CD8-positive, alpha-beta memory T cell (primary cell): Measurements from ENCODE around the gene RRP9. TPM values are rescaled to one million over a fixed set of nuclear protein-coding genes. Genes with fewer than 3 reads are reported as not detected.
A peak's percentile ranks its signal among the peaks of the same experiment; 100 is the strongest.

Experiments
- CTCF ChIA-PET: fragments of 350-600 bp; sonication (Branson Sonifier 250); formaldehyde crosslinking; loops from one replicate; lab custom pipeline; 2021; ENCODE audit warnings: antibody characterized with exemption; lab: Charles Lee
- POLR2A ChIA-PET: fragments of 350-600 bp; sonication (Branson Sonifier 250); formaldehyde crosslinking; loops from one replicate; lab custom pipeline; 2021; ENCODE audit warnings: antibody characterized with exemption; lab: Charles Lee
- DNase-seq, 5 donors: peaks; one replicate each; pipeline versions ENCODE4 v3.0.0 to v3.0.0-alpha.2; 2020 to 2022; ENCODE audit warnings: mixed read lengths in 1 of 5
- H3K27ac ChIP-seq: one replicate; pipeline ENCODE4 v1.7.0; 2013; ENCODE audit warnings: low read depth, mild to moderate bottlenecking, low read length, moderate library complexity
- H3K27me3 ChIP-seq: 2 replicates; pipeline ENCODE4 v1.7.0; 2013; ENCODE audit warnings: low read length, mild to moderate bottlenecking; ENCODE audit not compliant: insufficient read depth, poor library complexity, severe bottlenecking
- H3K36me3 ChIP-seq: 2 replicates; pipeline ENCODE4 v1.7.0; 2013; ENCODE audit warnings: mild to moderate bottlenecking, low read length, moderate library complexity; ENCODE audit not compliant: insufficient read depth
- H3K4me1 ChIP-seq: 2 replicates; pipeline ENCODE4 v1.7.0; 2013; ENCODE audit warnings: mild to moderate bottlenecking, low read length, moderate library complexity; ENCODE audit not compliant: insufficient read depth
- H3K4me3 ChIP-seq: 2 replicates; pipeline ENCODE4 v1.7.0; 2013; ENCODE audit warnings: mild to moderate bottlenecking, low read length
- H3K9me3 ChIP-seq: 2 replicates; pipeline ENCODE4 v1.7.0; 2013; ENCODE audit warnings: mild to moderate bottlenecking, low read length
- H3K27ac Mint-ChIP-seq, 8 donors: one replicate each; pipeline ENCODE4 v1.8.0; 2020 to 2021; ENCODE audit warnings: mixed read lengths in 8 of 8, mild to moderate bottlenecking in 6 of 8, inconsistent platforms in 3 of 8, moderate library complexity in 3 of 8
- H3K27me3 Mint-ChIP-seq, 2 donors: one replicate each; pipeline ENCODE4 v1.8.0; 2020 to 2021; ENCODE audit warnings: mixed read lengths in 2 of 2, mild to moderate bottlenecking in 1 of 2, moderate library complexity in 1 of 2
- H3K36me3 Mint-ChIP-seq, 3 donors: one replicate each; pipeline ENCODE4 v1.8.0; 2020 to 2021; ENCODE audit warnings: mixed read lengths in 3 of 3, inconsistent platforms in 1 of 3, mild to moderate bottlenecking in 1 of 3
- H3K4me1 Mint-ChIP-seq, 3 donors: one replicate each; pipeline ENCODE4 v1.8.0; 2020 to 2021; ENCODE audit warnings: mixed read lengths in 3 of 3, inconsistent platforms in 1 of 3, mild to moderate bottlenecking in 1 of 3
- H3K4me3 Mint-ChIP-seq, 7 donors: one replicate each; pipeline ENCODE4 v1.8.0; 2020 to 2021; ENCODE audit warnings: mixed read lengths in 7 of 7, mild to moderate bottlenecking in 6 of 7, moderate library complexity in 4 of 7, inconsistent platforms in 2 of 7
- H3K9me3 Mint-ChIP-seq, 5 donors: one replicate each; pipeline ENCODE4 v1.8.0; 2020 to 2022; ENCODE audit warnings: mixed read lengths in 5 of 5, mild to moderate bottlenecking in 3 of 5, moderate library complexity in 2 of 5, inconsistent platforms in 1 of 5
- polyA plus RNA-seq: library from polyadenylated mRNA; unstranded; fragments of 300-500 nt; fragmentation: Illumina TruSeq; gene quantifications from one replicate; pipeline ENCODE4 v1.2.3, GENCODE V29; 2021
- total RNA-seq, 2 experiments: library from RNA; stranded (reverse); gene quantifications; one replicate each; pipeline ENCODE4 v1.2.3, GENCODE V29; 2021

Gene RRP9
- total and polyA plus RNA-seq, 3 experiments from 2014 or later: 25.3 to 87.0 (median 82.7) TPM

GRCh38 chr3:51977446-51978142 is 35.9 kb upstream of the RRP9 start:
- H3K27ac ChIP-seq: no peak overlapping the region
- ChIA-PET CTCF (no interaction called here), POLR2A (no interaction called here)
- no peak overlapping the region for H3K4me3 ChIP-seq
- H3K36me3 ChIP-seq: no peaks in the 10 kb centered on the region
- no peaks in the 10 kb centered on the region for H3K9me3 ChIP-seq
- Mint-ChIP-seq H3K27me3 (no peaks in the 10 kb centered on the region), H3K9me3 (no peaks in the 10 kb centered on the region), H3K36me3 (peaks cover 0 to 13% (median under 1%) of the 10 kb centered on the region in 3 donors), H3K4me1 (peaks cover 39 to 50% (median 48%) of the 10 kb centered on the region in 3 donors), H3K27ac (peak overlapping the region in 7 of 8 donors; percentile 51 to 91 (median 86)), H3K4me3 (peak overlapping the region; percentile 15 to 95 (median 66))
- H3K27me3 ChIP-seq: no peaks in the 10 kb centered on the region
- peaks cover 43% of the 10 kb centered on the region for H3K4me1 ChIP-seq
- peak; percentile 29 to 67 (median 41) for DNase-seq

GRCh38 chr3:51975852-51976549 is 34.3 kb upstream of the RRP9 start:
- Mint-ChIP-seq H3K36me3 (peaks cover 0 to 14% (median 0%) of the 10 kb centered on the region in 3 donors), H3K27me3 (no peaks in the 10 kb centered on the region), H3K4me1 (peaks cover 28 to 47% (median 44%) of the 10 kb centered on the region in 3 donors), H3K4me3 (peak overlapping the region; percentile 83 to 95 (median 91)), H3K9me3 (no peaks in the 10 kb centered on the region), H3K27ac (peak overlapping the region; percentile 70 to 94 (median 92))
- ChIA-PET POLR2A (interaction anchor here (1.3 kb wide), 1 partner anchor 34 kb away, joined by 6 read pairs; the partner anchor contains the start of genes PARP3 and RRP9), CTCF (interaction anchor here (1.4 to 4.3 kb wide), 2 partner anchors 7 to 11 kb away, joined by 4 to 43 read pairs; partner anchors contain the start of gene ACY1)
- DNase-seq: peak in 4 of 5 donors; percentile 18 to 63 (median 28)
- no peaks in the 10 kb centered on the region for H3K36me3 ChIP-seq
- H3K4me1 ChIP-seq: peaks cover 32% of the 10 kb centered on the region
- H3K27ac ChIP-seq: peak overlapping the region; percentile 83
- no peaks in the 10 kb centered on the region for H3K9me3 ChIP-seq
- H3K4me3 ChIP-seq: peak overlapping the region; percentile 97
- no peaks in the 10 kb centered on the region for H3K27me3 ChIP-seq

- no peaks in the 10 kb centered on the region for H3K27me3 Mint-ChIP-seq
- Histone ChIP-seq H3K9me3 (no peaks in the 10 kb centered on the region), H3K4me1 (peaks cover 32% of the 10 kb centered on the region), H3K36me3 (no peaks in the 10 kb centered on the region), H3K27me3 (no peaks in the 10 kb centered on the region), H3K4me3 (peak within 1 kb of the TSS; percentile 97), H3K27ac (peak within 1 kb of the TSS; percentile 83)
- peak within 1 kb of the TSS; percentile 87 to 98 (median 94) for H3K27ac Mint-ChIP-seq
- peaks cover 25 to 50% (median 46%) of the 10 kb centered on the region in 3 donors for H3K4me1 Mint-ChIP-seq
- CTCF ChIA-PET: interaction anchor here (0.8 to 6.2 kb wide), 7 partner anchors 8 to 31 kb away, joined by 3 to 65 read pairs (median 13); partner anchors contain the start of genes ACY1, GPR62, PARP3 and RRP9
- POLR2A ChIA-PET: interaction anchor here (0.6 to 2.3 kb wide), 4 partner anchors 8 to 182 kb away, joined by 3 to 14 read pairs (median 4); partner anchors contain the start of genes ACY1, PARP3 and RRP9
- no peaks in the 10 kb centered on the region for H3K9me3 Mint-ChIP-seq
- peaks cover 0 to 16% (median 0%) of the 10 kb centered on the region in 3 donors for H3K36me3 Mint-ChIP-seq
- peak within 1 kb of the TSS; percentile 89 to 99 (median 95) for H3K4me3 Mint-ChIP-seq
- DNase-seq: peak; percentile 67 to 84 (median 78)
Observed at GRCh38 chr3:51974963-51975851, 33.5 kb upstream of the RRP9 start, which contains the start of gene ABHD14A. ABHD14A (plus strand) TSS chr3:51975064; CDS start chr3:51975136, 72 bp downstream.

GRCh38 chr3:51974277-51974962 is 32.7 kb upstream of the RRP9 start:
- no peaks in the 10 kb centered on the region for H3K36me3 ChIP-seq
- peak overlapping the region; percentile 97 for H3K4me3 ChIP-seq
- CTCF ChIA-PET: interaction anchor here (0.7 to 6.2 kb wide), 22 partner anchors 9 to 483 kb away, joined by 3 to 65 read pairs (median 4); partner anchors contain the start of genes ACY1, GPR62, PARP3 and RPL29
- POLR2A ChIA-PET: interaction anchor here (1.0 to 2.3 kb wide), 7 partner anchors 9 to 474 kb away, joined by 3 to 15 read pairs (median 6); partner anchors contain the start of genes ACY1, DCAF1, PARP3 and RPL29
- H3K9me3 Mint-ChIP-seq: no peaks in the 10 kb centered on the region
- no peaks in the 10 kb centered on the region for H3K27me3 Mint-ChIP-seq
- H3K4me1 Mint-ChIP-seq: peaks cover 25 to 50% (median 47%) of the 10 kb centered on the region in 3 donors
- H3K4me1 ChIP-seq: peaks cover 32% of the 10 kb centered on the region
- H3K27ac Mint-ChIP-seq: peak overlapping the region; percentile 87 to 98 (median 93)
- H3K9me3 ChIP-seq: no peaks in the 10 kb centered on the region
- no peaks in the 10 kb centered on the region for H3K27me3 ChIP-seq
- no peak for DNase-seq
- H3K4me3 Mint-ChIP-seq: peak overlapping the region; percentile 89 to 99 (median 95)
- H3K27ac ChIP-seq: peak overlapping the region; percentile 83
- H3K36me3 Mint-ChIP-seq: peaks cover 0 to 16% (median 0%) of the 10 kb centered on the region in 3 donors

GRCh38 chr3:51971350-51971749 is 29.6 kb upstream of the RRP9 start:
- Mint-ChIP-seq H3K4me1 (peaks cover 21 to 60% (median 38%) of the 10 kb centered on the region in 3 donors), H3K36me3 (peaks cover 0 to 17% (median 0%) of the 10 kb centered on the region in 3 donors), H3K9me3 (no peaks in the 10 kb centered on the region), H3K27ac (peak overlapping the region in 2 of 8 donors; percentile 23 to 79), H3K4me3 (peak overlapping the region in 4 of 7 donors; percentile 15 to 87 (median 40)), H3K27me3 (no peaks in the 10 kb centered on the region)
- Histone ChIP-seq H3K27ac (no peak overlapping the region), H3K36me3 (no peaks in the 10 kb centered on the region), H3K4me1 (peaks cover 26% of the 10 kb centered on the region), H3K4me3 (no peak overlapping the region), H3K27me3 (no peaks in the 10 kb centered on the region), H3K9me3 (no peaks in the 10 kb centered on the region)
- ChIA-PET POLR2A (no interaction called here), CTCF (interaction anchor here (2.0 to 6.2 kb wide), 2 partner anchors 11 to 27 kb away, joined by 6 to 65 read pairs; partner anchors contain the start of genes PARP3 and RRP9)
- DNase-seq: no peak

- no peak overlapping the region for H3K27ac ChIP-seq
- Mint-ChIP-seq H3K27me3 (no peaks in the 10 kb centered on the region), H3K36me3 (peaks cover 0 to 17% (median 0%) of the 10 kb centered on the region in 3 donors), H3K4me3 (peak overlapping the region in 6 of 7 donors; percentile 15 to 87 (median 34)), H3K4me1 (peaks cover 20 to 63% (median 38%) of the 10 kb centered on the region in 3 donors), H3K27ac (peak overlapping the region in 4 of 8 donors; percentile 11 to 79 (median 24)), H3K9me3 (no peaks in the 10 kb centered on the region)
- DNase-seq: no peak
- H3K9me3 ChIP-seq: no peaks in the 10 kb centered on the region
- peaks cover 25% of the 10 kb centered on the region for H3K4me1 ChIP-seq
- ChIA-PET POLR2A (no interaction called here), CTCF (interaction anchor here (2.0 to 6.2 kb wide), 2 partner anchors 12 to 27 kb away, joined by 6 to 65 read pairs; partner anchors contain the start of genes PARP3 and RRP9)
- no peaks in the 10 kb centered on the region for H3K36me3 ChIP-seq
- H3K4me3 ChIP-seq: no peak overlapping the region
- H3K27me3 ChIP-seq: no peaks in the 10 kb centered on the region
Observed at GRCh38 chr3:51970606-51971300, 29.0 kb upstream of the RRP9 start.
